HepG2 (cell line): ENCODE data around the gene COL10A1. TPM values are rescaled to one million over a fixed set of nuclear protein-coding genes. Genes with fewer than 3 reads are reported as not detected.

Experiments
- GABPA ChIP-seq, 2 experiments: IDR thresholded peaks; 2 replicates each; pipeline ENCODE4 v1.6.1; 2011 to 2016; ENCODE audit warnings: low read depth in 2 of 2, low read length in 1 of 2, missing biosample characterization in 1 of 2, missing genetic modification characterization in 1 of 2
- KDM3A ChIP-seq: IDR thresholded peaks from 2 replicates; pipeline ENCODE4 v1.6.1; 2018; ENCODE audit warnings: low read depth, missing compliant biosample characterization
- KLF16 ChIP-seq, 2 experiments: sonication (generic) in 1 of 2; formaldehyde crosslinking in 1 of 2; IDR thresholded peaks; 2 replicates each; pipeline versions ENCODE4 v1.6.1 to v1.8.0; 2016 to 2023; ENCODE audit warnings: missing genetic modification reagents in 2 of 2, missing compliant biosample characterization in 1 of 2
- MATR3 ChIP-seq: sonication (generic); formaldehyde crosslinking; IDR thresholded peaks from 2 replicates; pipeline ENCODE4 v1.4.0; 2020; ENCODE audit warnings: missing genetic modification reagents
- NBN ChIP-seq: fragments of 450-650 bp; conservative IDR thresholded peaks from 2 replicates; pipeline ENCODE4 v1.6.1; 2017
- NR1H2 ChIP-seq: sonication (generic); formaldehyde crosslinking; IDR thresholded peaks from 2 replicates; pipeline ENCODE4 v1.8.1; 2022; ENCODE audit warnings: low read depth, missing genetic modification reagents, borderline replicate concordance
- SNAI1 ChIP-seq: sonication (generic); formaldehyde crosslinking; IDR thresholded peaks from 2 replicates; pipeline ENCODE4 v1.5.0; 2020; ENCODE audit warnings: mild to moderate bottlenecking, missing genetic modification reagents, borderline replicate concordance
- SOX13 ChIP-seq, 3 experiments: fragments of 450-650 bp in 1 of 3; sonication (generic) in 1 of 3; formaldehyde crosslinking in 1 of 3; IDR thresholded peaks in 2 of 3; conservative IDR thresholded peaks in 1 of 3; 2 replicates each; pipeline versions ENCODE4 v1.5.0 to v1.6.1; 2016 to 2020; ENCODE audit warnings: antibody characterized with exemption in 1 of 3, mild to moderate bottlenecking in 1 of 3, missing compliant biosample characterization in 1 of 3, missing genetic modification reagents in 1 of 3, moderate library complexity in 1 of 3
- SRSF9 ChIP-seq: fragments of 200-400 bp; formaldehyde crosslinking; IDR thresholded peaks from 2 replicates; pipeline ENCODE4 v1.6.1; 2018; ENCODE audit warnings: borderline replicate concordance, mild to moderate bottlenecking, low read depth, low read length; ENCODE audit not compliant: insufficient read depth, poor library complexity, severe bottlenecking
- TOPORS ChIP-seq: sonication (generic); formaldehyde crosslinking; IDR thresholded peaks from 2 replicates; pipeline ENCODE4 v1.8.0; 2023; ENCODE audit warnings: mild to moderate bottlenecking, missing genetic modification reagents
- YY1 ChIP-seq: IDR thresholded peaks from 2 replicates; pipeline ENCODE4 v1.6.1; 2011; ENCODE audit warnings: low read length, low read depth, moderate library complexity, mild to moderate bottlenecking; ENCODE audit not compliant: insufficient read depth, insufficient replicate concordance
- ZMAT3 ChIP-seq: sonication (generic); formaldehyde crosslinking; conservative IDR thresholded peaks from 2 replicates; pipeline ENCODE4 v1.7.0; 2021; ENCODE audit warnings: missing genetic modification reagents
- ZNF121 ChIP-seq: sonication (generic); formaldehyde crosslinking; IDR thresholded peaks from 2 replicates; pipeline ENCODE4 v1.5.0; 2020; ENCODE audit warnings: mild to moderate bottlenecking, missing genetic modification reagents
- ZNF138 ChIP-seq: sonication (generic); formaldehyde crosslinking; IDR thresholded peaks from 2 replicates; pipeline ENCODE4 v1.5.0; 2020; ENCODE audit warnings: mild to moderate bottlenecking, low read depth, missing genetic modification reagents
- ZNF251 ChIP-seq: sonication (generic); formaldehyde crosslinking; IDR thresholded peaks from 2 replicates; pipeline ENCODE4 v1.9.0; 2021; ENCODE audit warnings: mild to moderate bottlenecking, missing genetic modification reagents
- ZNF354B ChIP-seq: sonication (generic); formaldehyde crosslinking; IDR thresholded peaks from 2 replicates; pipeline ENCODE4 v1.8.0; 2022; ENCODE audit warnings: mild to moderate bottlenecking, missing genetic modification reagents
- ZNF564 ChIP-seq: sonication (generic); formaldehyde crosslinking; IDR thresholded peaks from 2 replicates; pipeline ENCODE4 v1.8.1; 2023; ENCODE audit warnings: mild to moderate bottlenecking, missing genetic modification reagents
- ZNF878 ChIP-seq: sonication (generic); formaldehyde crosslinking; IDR thresholded peaks from 2 replicates; pipeline ENCODE4 v1.8.1; 2023; ENCODE audit warnings: mild to moderate bottlenecking, missing genetic modification reagents, moderate library complexity
- ZSCAN20 ChIP-seq: sonication (generic); formaldehyde crosslinking; IDR thresholded peaks from 2 replicates; pipeline ENCODE4 v1.4.0; 2020; ENCODE audit warnings: missing genetic modification reagents, mild to moderate bottlenecking, borderline replicate concordance
- polyA plus RNA-seq, 8 experiments: library from polyadenylated mRNA; depleted of rRNA in 3 of 8; stranded (reverse) in 7 of 8; unstranded in 1 of 8; fragments of >200 nt; fragmentation: Illumina TruSeq in 4 of 8; extraction: Trizol in 4 of 8; gene quantifications; 2 replicates each; pipeline versions ENCODE4 v1.2.1 to v1.2.3, GENCODE V29; 2011 to 2016; ENCODE audit warnings: low read depth in 4 of 8, missing spikeins in 1 of 8, mixed read lengths in 1 of 8; ENCODE audit not compliant: insufficient read depth in 1 of 8
- total RNA-seq, 5 experiments: library from RNA; depleted of rRNA; stranded (reverse); fragments of >200 nt; fragmentation: Illumina TruSeq; extraction: Trizol; gene quantifications; 2 replicates each; pipeline ENCODE4 v1.2.3, GENCODE V29; 2016; ENCODE audit warnings: low read depth in 1 of 5
- TF ChIP-seq, protein P1 (sequence below): sonication (generic); formaldehyde crosslinking; conservative IDR thresholded peaks from 2 replicates; pipeline ENCODE4 v1.4.0; 2020; ENCODE audit warnings: missing genetic modification reagents
- TF ChIP-seq, protein P2 (sequence below): sonication (generic); formaldehyde crosslinking; conservative IDR thresholded peaks from 2 replicates; pipeline ENCODE4 v1.8.0; 2022; ENCODE audit warnings: missing genetic modification reagents
- TF ChIP-seq, protein P3 (sequence below): sonication (generic); formaldehyde crosslinking; IDR thresholded peaks from 2 replicates; pipeline ENCODE4 v1.4.0; 2020; ENCODE audit warnings: missing genetic modification reagents
- TF ChIP-seq, protein P4 (sequence below): sonication (generic); formaldehyde crosslinking; conservative IDR thresholded peaks from 2 replicates; pipeline ENCODE4 v1.8.0; 2022; ENCODE audit warnings: low read depth, missing genetic modification reagents

The COL10A1 gene
- total and polyA plus RNA-seq, 2 of the 13 experiments (the other 11 are each of a cell fraction or from before 2014, with no cell fraction given): 0.07 TPM; not detected in 1

DNA sequence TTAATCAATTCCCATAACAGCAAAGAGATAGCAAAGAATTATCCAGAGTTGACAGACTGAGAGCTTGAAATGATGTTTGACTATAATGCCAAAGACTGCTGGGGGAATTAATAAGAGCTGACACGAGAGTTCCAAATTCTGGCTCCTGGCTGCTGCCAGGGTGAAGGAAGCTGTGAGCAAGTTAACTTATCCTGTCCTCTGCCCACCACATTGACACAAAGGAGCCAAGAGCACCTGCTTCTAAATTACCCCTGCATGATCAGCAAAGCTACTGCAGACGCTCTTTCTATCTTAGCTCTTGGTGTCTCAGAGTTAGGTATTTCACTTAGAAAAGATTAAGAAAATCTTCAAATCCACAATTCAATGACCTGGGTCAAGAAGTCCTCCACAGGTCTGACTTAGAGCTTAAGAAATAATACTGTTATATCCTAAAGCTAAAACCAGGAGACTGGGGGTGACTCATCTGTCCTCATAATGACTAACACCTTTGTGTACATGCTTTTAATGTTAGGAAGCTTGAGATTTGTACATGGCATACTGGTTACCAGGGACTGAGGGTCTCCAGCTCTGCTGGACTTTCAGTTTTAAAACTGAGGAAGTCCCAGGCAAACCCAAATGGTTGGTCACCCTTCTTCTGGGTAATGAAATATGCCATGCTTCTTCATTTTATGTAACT, 52.0 kb downstream of the COL10A1 start (continued):
- TF ChIP-seq KDM3A: no peak
- TF ChIP-seq ZSCAN20 (CRISPR knock-in tag): no peak
- TF ChIP-seq ZNF138 (CRISPR knock-in tag): no peak
- TF ChIP-seq MATR3: no peak
- TF ChIP-seq, protein P1, sequence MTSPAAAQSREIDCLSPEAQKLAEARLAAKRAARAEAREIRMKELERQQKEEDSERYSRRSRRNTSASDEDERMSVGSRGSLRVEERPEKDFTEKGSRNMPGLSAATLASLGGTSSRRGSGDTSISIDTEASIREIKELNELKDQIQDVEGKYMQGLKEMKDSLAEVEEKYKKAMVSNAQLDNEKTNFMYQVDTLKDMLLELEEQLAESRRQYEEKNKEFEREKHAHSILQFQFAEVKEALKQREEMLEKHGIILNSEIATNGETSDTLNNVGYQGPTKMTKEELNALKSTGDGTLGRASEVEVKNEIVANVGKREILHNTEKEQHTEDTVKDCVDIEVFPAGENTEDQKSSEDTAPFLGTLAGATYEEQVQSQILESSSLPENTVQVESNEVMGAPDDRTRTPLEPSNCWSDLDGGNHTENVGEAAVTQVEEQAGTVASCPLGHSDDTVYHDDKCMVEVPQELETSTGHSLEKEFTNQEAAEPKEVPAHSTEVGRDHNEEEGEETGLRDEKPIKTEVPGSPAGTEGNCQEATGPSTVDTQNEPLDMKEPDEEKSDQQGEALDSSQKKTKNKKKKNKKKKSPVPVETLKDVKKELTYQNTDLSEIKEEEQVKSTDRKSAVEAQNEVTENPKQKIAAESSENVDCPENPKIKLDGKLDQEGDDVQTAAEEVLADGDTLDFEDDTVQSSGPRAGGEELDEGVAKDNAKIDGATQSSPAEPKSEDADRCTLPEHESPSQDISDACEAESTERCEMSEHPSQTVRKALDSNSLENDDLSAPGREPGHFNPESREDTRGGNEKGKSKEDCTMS (CRISPR knock-in tag): no peak
- no peak for TF ChIP-seq KLF16 (CRISPR knock-in tag; IDR thresholded peaks at IDR 0.05)
- no peak for TF ChIP-seq TOPORS (CRISPR knock-in tag)
- no peak for TF ChIP-seq ZNF251 (CRISPR knock-in tag)
- TF ChIP-seq ZNF354B (CRISPR knock-in tag): no peak
- no peak for TF ChIP-seq ZNF121 (CRISPR knock-in tag)
- TF ChIP-seq, protein P2, sequence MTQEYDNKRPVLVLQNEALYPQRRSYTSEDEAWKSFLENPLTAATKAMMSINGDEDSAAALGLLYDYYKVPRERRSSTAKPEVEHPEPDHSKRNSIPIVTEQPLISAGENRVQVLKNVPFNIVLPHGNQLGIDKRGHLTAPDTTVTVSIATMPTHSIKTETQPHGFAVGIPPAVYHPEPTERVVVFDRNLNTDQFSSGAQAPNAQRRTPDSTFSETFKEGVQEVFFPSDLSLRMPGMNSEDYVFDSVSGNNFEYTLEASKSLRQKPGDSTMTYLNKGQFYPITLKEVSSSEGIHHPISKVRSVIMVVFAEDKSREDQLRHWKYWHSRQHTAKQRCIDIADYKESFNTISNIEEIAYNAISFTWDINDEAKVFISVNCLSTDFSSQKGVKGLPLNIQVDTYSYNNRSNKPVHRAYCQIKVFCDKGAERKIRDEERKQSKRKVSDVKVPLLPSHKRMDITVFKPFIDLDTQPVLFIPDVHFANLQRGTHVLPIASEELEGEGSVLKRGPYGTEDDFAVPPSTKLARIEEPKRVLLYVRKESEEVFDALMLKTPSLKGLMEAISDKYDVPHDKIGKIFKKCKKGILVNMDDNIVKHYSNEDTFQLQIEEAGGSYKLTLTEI (CRISPR knock-in tag): no peak
- TF ChIP-seq GABPA (IDR thresholded peaks at IDR 0.05; ENCODE audit: low read depth, low read length): no peak
- no peak for TF ChIP-seq GABPA (CRISPR knock-in tag; IDR thresholded peaks at IDR 0.05; ENCODE audit: low read depth)
- no peak for TF ChIP-seq NBN
- TF ChIP-seq NR1H2 (CRISPR knock-in tag): no peak
- no peak for TF ChIP-seq ZNF564 (CRISPR knock-in tag)
- TF ChIP-seq, protein P3, sequence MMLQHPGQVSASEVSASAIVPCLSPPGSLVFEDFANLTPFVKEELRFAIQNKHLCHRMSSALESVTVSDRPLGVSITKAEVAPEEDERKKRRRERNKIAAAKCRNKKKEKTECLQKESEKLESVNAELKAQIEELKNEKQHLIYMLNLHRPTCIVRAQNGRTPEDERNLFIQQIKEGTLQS (CRISPR knock-in tag): peak; percentile 57; the same call in 1 of the 2 replicates
- no peak for TF ChIP-seq YY1
- TF ChIP-seq, protein P4, sequence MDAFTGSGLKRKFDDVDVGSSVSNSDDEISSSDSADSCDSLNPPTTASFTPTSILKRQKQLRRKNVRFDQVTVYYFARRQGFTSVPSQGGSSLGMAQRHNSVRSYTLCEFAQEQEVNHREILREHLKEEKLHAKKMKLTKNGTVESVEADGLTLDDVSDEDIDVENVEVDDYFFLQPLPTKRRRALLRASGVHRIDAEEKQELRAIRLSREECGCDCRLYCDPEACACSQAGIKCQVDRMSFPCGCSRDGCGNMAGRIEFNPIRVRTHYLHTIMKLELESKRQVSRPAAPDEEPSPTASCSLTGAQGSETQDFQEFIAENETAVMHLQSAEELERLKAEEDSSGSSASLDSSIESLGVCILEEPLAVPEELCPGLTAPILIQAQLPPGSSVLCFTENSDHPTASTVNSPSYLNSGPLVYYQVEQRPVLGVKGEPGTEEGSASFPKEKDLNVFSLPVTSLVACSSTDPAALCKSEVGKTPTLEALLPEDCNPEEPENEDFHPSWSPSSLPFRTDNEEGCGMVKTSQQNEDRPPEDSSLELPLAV: no peak
- TF ChIP-seq SRSF9: no peak
- TF ChIP-seq ZNF878: no peak
- TF ChIP-seq SNAI1 (CRISPR knock-in tag): no peak
- TF ChIP-seq ZMAT3: no peak
- no peak for TF ChIP-seq SOX13 (IDR thresholded peaks at IDR 0.05)
- peak in 1 of 2 experiments; percentile 19; a peak in 1 of 4 replicates for TF ChIP-seq SOX13 (CRISPR knock-in tag; conservative IDR thresholded peaks at IDR 0.05 in 1 of 2, IDR thresholded peaks at IDR 0.05 in 1 of 2)
